ENCODE data around the gene LUC7L.

GRCh38 chr16:177981-178667 is 51.1 kb downstream of the LUC7L start:
- TF ChIP-seq CTCF (IDR thresholded peaks at IDR 0.05; ENCODE audit: insufficient read depth, low read depth, low read length): no peak
- TF ChIP-seq EZH2 (IDR thresholded peaks at IDR 0.05; ENCODE audit: insufficient read depth, low read length): no peak
